H9 (cell line): ENCODE results near the gene RIMBP2. TPM values are rescaled to one million over a fixed set of nuclear protein-coding genes. Genes with fewer than 3 reads are reported as not detected.

Source experiments
- DNase-seq: peaks from one replicate; pipeline ENCODE4 v3.0.0-alpha.2; 2017
- H2AFZ ChIP-seq: one replicate; pipeline ENCODE4 v1.6.1; 2013; ENCODE audit warnings: mild to moderate bottlenecking, low read length, control low read depth, moderate library complexity
- H2AK5ac ChIP-seq: 2 replicates; pipeline ENCODE4 v1.6.1; 2013; ENCODE audit warnings: low read length, control low read depth, mixed read lengths; ENCODE audit not compliant: insufficient read length
- H2BK120ac ChIP-seq: one replicate; pipeline ENCODE4 v1.6.1; 2013; ENCODE audit warnings: low read depth, mild to moderate bottlenecking, low read length, control low read depth, inconsistent platforms; ENCODE audit not compliant: poor library complexity, severe bottlenecking
- H2BK12ac ChIP-seq: 2 replicates; pipeline ENCODE4 v1.6.1; 2013; ENCODE audit warnings: low read length, control low read depth, mixed read lengths, low read depth; ENCODE audit not compliant: insufficient read length
- H2BK15ac ChIP-seq: 2 replicates; pipeline ENCODE4 v1.6.1; 2013; ENCODE audit warnings: low read depth, low read length, control low read depth
- H2BK20ac ChIP-seq: one replicate; pipeline ENCODE4 v1.6.1; 2013; ENCODE audit warnings: low read depth, mild to moderate bottlenecking, low read length, control low read depth, inconsistent platforms; ENCODE audit not compliant: poor library complexity, severe bottlenecking
- H2BK5ac ChIP-seq: 2 replicates; pipeline ENCODE4 v1.6.1; 2013; ENCODE audit warnings: low read length, control low read depth, mixed read lengths; ENCODE audit not compliant: insufficient read length
- H3K14ac ChIP-seq: 2 replicates; pipeline ENCODE4 v1.6.1; 2013; ENCODE audit warnings: low read length, control low read depth; ENCODE audit not compliant: insufficient read depth
- H3K18ac ChIP-seq: 2 replicates; pipeline ENCODE4 v1.6.1; 2013; ENCODE audit warnings: low read depth, mild to moderate bottlenecking, mixed read lengths, low read length, control low read depth; ENCODE audit not compliant: insufficient read length
- H3K23ac ChIP-seq: 2 replicates; pipeline ENCODE4 v1.6.1; 2013; ENCODE audit warnings: low read length, control low read depth, mixed read lengths, low read depth; ENCODE audit not compliant: insufficient read length
- H3K23me2 ChIP-seq: 2 replicates; pipeline ENCODE4 v1.6.1; 2013; ENCODE audit warnings: low read depth, mild to moderate bottlenecking, mixed read lengths, low read length, control low read depth; ENCODE audit not compliant: insufficient read length, poor library complexity, severe bottlenecking
- H3K27ac ChIP-seq: 2 replicates; pipeline ENCODE4 v1.5.1; 2013; ENCODE audit warnings: low read length, control low read depth, mixed read lengths, low read depth; ENCODE audit not compliant: insufficient read length
- H3K27me3 ChIP-seq: 2 replicates; pipeline ENCODE4 v1.6.1; 2013; ENCODE audit warnings: low read length, control low read depth, inconsistent platforms; ENCODE audit not compliant: insufficient read depth
- H3K4ac ChIP-seq: 2 replicates; pipeline ENCODE4 v1.6.1; 2013; ENCODE audit warnings: low read depth, mild to moderate bottlenecking, control low read depth, inconsistent platforms, low read length, moderate library complexity
- H3K4me1 ChIP-seq: 2 replicates; pipeline ENCODE4 v1.6.1; 2013; ENCODE audit warnings: low read length, control low read depth, inconsistent platforms; ENCODE audit not compliant: insufficient read depth
- H3K4me2 ChIP-seq: 2 replicates; pipeline ENCODE4 v1.6.1; 2013; ENCODE audit warnings: low read length, control low read depth, mixed read lengths; ENCODE audit not compliant: insufficient read length, insufficient read depth
- H3K56ac ChIP-seq: 2 replicates; pipeline ENCODE4 v1.6.1; 2013; ENCODE audit warnings: low read depth, mild to moderate bottlenecking, mixed read lengths, low read length, control low read depth; ENCODE audit not compliant: insufficient read length
- H3K79me1 ChIP-seq: 2 replicates; pipeline ENCODE4 v1.6.1; 2013; ENCODE audit warnings: low read depth, mild to moderate bottlenecking, moderate library complexity, low read length, control low read depth, inconsistent platforms; ENCODE audit not compliant: insufficient read depth, poor library complexity, severe bottlenecking
- H3K79me2 ChIP-seq: 2 replicates; pipeline ENCODE4 v1.6.1; 2013; ENCODE audit warnings: low read length, control low read depth, inconsistent platforms; ENCODE audit not compliant: insufficient read depth
- H3K9ac ChIP-seq: 2 replicates; pipeline ENCODE4 v1.6.1; 2013; ENCODE audit warnings: low read length, control low read depth, mixed read lengths; ENCODE audit not compliant: insufficient read length; ENCODE audit errors: extremely low read depth
- H3K9me3 ChIP-seq: one replicate; pipeline ENCODE4 v1.6.1; 2013; ENCODE audit warnings: low read depth, low read length, inconsistent platforms; ENCODE audit not compliant: control insufficient read depth
- H3T11ph ChIP-seq: one replicate; pipeline ENCODE4 v1.6.1; 2013; ENCODE audit warnings: mild to moderate bottlenecking, low read length, control low read depth, inconsistent platforms
- H4K20me1 ChIP-seq: one replicate; pipeline ENCODE4 v1.6.1; 2013; ENCODE audit not compliant: control insufficient read depth, insufficient read length, insufficient read depth
- H4K5ac ChIP-seq: 2 replicates; pipeline ENCODE4 v1.6.1; 2013; ENCODE audit warnings: low read depth, mild to moderate bottlenecking, mixed read lengths, low read length, control low read depth; ENCODE audit not compliant: insufficient read length
- H4K8ac ChIP-seq: replicated peaks from 2 replicates; pipeline ENCODE4 v1.6.1; 2013; ENCODE audit warnings: low read length, control low read depth, mixed read lengths, low read depth; ENCODE audit not compliant: insufficient read length
- H4K91ac ChIP-seq: 2 replicates; pipeline ENCODE4 v1.6.1; 2013; ENCODE audit warnings: low read depth, mild to moderate bottlenecking, moderate library complexity, mixed read lengths, low read length, control low read depth; ENCODE audit not compliant: insufficient read length
- H3K27ac Mint-ChIP-seq, 3 experiments: 2 replicates in 2 of 3; 3 replicates in 1 of 3; pipeline ENCODE4 v1.8.0; 2020 to 2021; ENCODE audit warnings: mixed read lengths in 3 of 3, mild to moderate bottlenecking in 1 of 3, moderate library complexity in 1 of 3
- H3K27me3 Mint-ChIP-seq: 2 replicates; pipeline ENCODE4 v1.8.0; 2021; ENCODE audit warnings: low read depth, mild to moderate bottlenecking, moderate library complexity, mixed read lengths
- H3K36me3 Mint-ChIP-seq, 3 experiments: 2 replicates in 2 of 3; 3 replicates in 1 of 3; pipeline ENCODE4 v1.8.0; 2020 to 2021; ENCODE audit warnings: low read depth in 3 of 3, mixed read lengths in 3 of 3; ENCODE audit not compliant: insufficient read depth in 1 of 3
- H3K4me1 Mint-ChIP-seq, 2 experiments: 2 replicates each; pipeline ENCODE4 v1.8.0; 2020; ENCODE audit warnings: mixed read lengths in 2 of 2
- H3K4me3 Mint-ChIP-seq, 2 experiments: 2 replicates in 1 of 2; 3 replicates in 1 of 2; pipeline ENCODE4 v1.8.0; 2020 to 2021; ENCODE audit warnings: mild to moderate bottlenecking in 2 of 2, mixed read lengths in 2 of 2, moderate library complexity in 1 of 2
- H3K9me3 Mint-ChIP-seq, 2 experiments: 2 replicates in 1 of 2; 3 replicates in 1 of 2; pipeline ENCODE4 v1.8.0; 2020; ENCODE audit warnings: mild to moderate bottlenecking in 2 of 2, mixed read lengths in 2 of 2, moderate library complexity in 1 of 2
- WGBS: extraction: QIAGEN DNeasy Blood & Tissue Kit; methylation state at CpG from one replicate; pipeline ENCODE4 v1.1.7; 2013; ENCODE audit warnings: missing lambda C conversion rate, low lambda C conversion rate, mixed read lengths; ENCODE audit not compliant: insufficient read length; ENCODE audit errors: extremely low coverage; 5-methylcytosine and 5-hydroxymethylcytosine counted together
- total RNA-seq: library from RNA; stranded (reverse); gene quantifications from 2 replicates; pipeline ENCODE4 v1.2.1, GENCODE V29; 2021
- TF ChIP-seq, protein P1 (sequence below): fragments of 200-600 bp; sonication (generic); conservative IDR thresholded peaks from 3 replicates; pipeline ENCODE4 v1.8.0; 2021; ENCODE audit warnings: antibody characterized with exemption, mild to moderate bottlenecking

Gene RIMBP2
- total RNA-seq, 1 experiment from 2014 or later: 0.70 TPM

DNA sequence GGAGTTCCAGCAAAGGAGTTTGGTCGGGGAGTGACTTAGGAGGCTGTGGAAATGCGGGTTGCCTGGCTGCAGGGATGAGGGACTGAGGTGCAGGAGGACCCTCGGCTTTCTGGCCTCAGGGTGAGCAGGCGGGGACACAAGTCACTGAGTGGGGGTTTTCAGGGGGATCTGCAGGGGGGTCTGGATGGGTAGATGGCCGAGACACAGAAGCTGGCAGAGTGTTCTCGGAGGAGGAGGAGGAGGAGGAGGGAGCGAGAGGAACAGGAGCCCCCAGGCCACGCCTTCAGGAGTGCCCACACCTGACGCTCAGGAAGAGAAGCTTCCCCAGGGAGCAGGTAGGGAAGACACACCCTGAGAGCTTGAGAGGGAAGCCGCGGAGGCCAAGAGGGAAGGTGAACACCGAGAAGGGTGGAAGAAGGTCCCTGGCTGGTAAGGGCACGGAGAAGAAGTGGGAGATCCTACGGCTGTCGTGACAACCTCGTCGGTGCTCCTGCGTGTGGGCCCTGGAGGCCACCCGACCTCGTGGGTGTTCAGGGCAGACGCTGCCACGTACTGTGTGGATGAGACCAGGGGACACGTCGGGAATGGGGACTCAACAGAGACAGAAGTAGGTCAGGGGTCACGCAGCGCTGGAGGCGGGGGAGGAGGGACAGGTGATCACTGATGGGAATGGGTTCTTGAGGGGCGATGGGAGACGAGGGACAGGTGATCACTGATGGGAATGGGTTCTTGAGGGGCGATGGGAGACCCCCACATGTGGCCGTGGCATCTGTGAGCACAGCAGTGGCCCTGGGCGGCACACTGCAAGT is 269.0 kb downstream of the RIMBP2 start:
- peaks cover 4 to 8% of the 10 kb centered on the region in 2 experiments; a peak in 3 of 4 replicates for H3K4me1 Mint-ChIP-seq
- H3K9me3 Mint-ChIP-seq: peaks cover 3% of the 10 kb centered on the region in 2 experiments; a peak in 2 of 5 replicates
- H3T11ph ChIP-seq: no peak overlapping the region
- H3K27me3 ChIP-seq: no peaks in the 10 kb centered on the region
- H3K56ac ChIP-seq: no peak overlapping the region
- H3K27ac ChIP-seq: no peak overlapping the region
- DNase-seq: no peak
- H4K20me1 ChIP-seq: peaks cover 2% of the 10 kb centered on the region
- no peak overlapping the region for H4K91ac ChIP-seq
- H2AFZ ChIP-seq: no peak overlapping the region
- no peaks in the 10 kb centered on the region for H3K79me1 ChIP-seq
- no peak overlapping the region for H2BK5ac ChIP-seq
- H2BK15ac ChIP-seq: no peak overlapping the region
- H3K23ac ChIP-seq: no peak overlapping the region
- H4K5ac ChIP-seq: no peak overlapping the region
- no peak overlapping the region for H3K4me2 ChIP-seq
- H4K8ac ChIP-seq: no peak overlapping the region
- TF ChIP-seq, protein P1, sequence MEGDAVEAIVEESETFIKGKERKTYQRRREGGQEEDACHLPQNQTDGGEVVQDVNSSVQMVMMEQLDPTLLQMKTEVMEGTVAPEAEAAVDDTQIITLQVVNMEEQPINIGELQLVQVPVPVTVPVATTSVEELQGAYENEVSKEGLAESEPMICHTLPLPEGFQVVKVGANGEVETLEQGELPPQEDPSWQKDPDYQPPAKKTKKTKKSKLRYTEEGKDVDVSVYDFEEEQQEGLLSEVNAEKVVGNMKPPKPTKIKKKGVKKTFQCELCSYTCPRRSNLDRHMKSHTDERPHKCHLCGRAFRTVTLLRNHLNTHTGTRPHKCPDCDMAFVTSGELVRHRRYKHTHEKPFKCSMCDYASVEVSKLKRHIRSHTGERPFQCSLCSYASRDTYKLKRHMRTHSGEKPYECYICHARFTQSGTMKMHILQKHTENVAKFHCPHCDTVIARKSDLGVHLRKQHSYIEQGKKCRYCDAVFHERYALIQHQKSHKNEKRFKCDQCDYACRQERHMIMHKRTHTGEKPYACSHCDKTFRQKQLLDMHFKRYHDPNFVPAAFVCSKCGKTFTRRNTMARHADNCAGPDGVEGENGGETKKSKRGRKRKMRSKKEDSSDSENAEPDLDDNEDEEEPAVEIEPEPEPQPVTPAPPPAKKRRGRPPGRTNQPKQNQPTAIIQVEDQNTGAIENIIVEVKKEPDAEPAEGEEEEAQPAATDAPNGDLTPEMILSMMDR: no peak
- no peak overlapping the region for H3K4me3 Mint-ChIP-seq
- no CpG with 5 or more reads among the region's 32 CpGs for WGBS
- H3K23me2 ChIP-seq: no peaks in the 10 kb centered on the region
- no peak overlapping the region for H3K18ac ChIP-seq
- H3K4me1 ChIP-seq: 0 out of 2 replicates have a peak, but pooled peaks cover 4% of the 10 kb centered on the region
- no peak overlapping the region for H2BK20ac ChIP-seq
- H3K4ac ChIP-seq: no peak overlapping the region
- H2BK12ac ChIP-seq: no peak overlapping the region
- no peak overlapping the region for H3K9ac ChIP-seq
- peak overlapping the region in 2 of 3 experiments; percentile 34 to 57; a peak in 1 of 7 replicates for H3K27ac Mint-ChIP-seq
- H3K14ac ChIP-seq: no peak overlapping the region; the same call in 1 of the 2 replicates
- H2BK120ac ChIP-seq: no peak overlapping the region
- H2AK5ac ChIP-seq: no peak overlapping the region
- H3K36me3 Mint-ChIP-seq: no peaks in the 10 kb centered on the region
- no peaks in the 10 kb centered on the region for H3K79me2 ChIP-seq
- H3K27me3 Mint-ChIP-seq: peaks cover 20% of the 10 kb centered on the region
- no peaks in the 10 kb centered on the region for H3K9me3 ChIP-seq
